Thymus (tissue), 11 donors: ENCODE results near the gene KIAA2012. TPM values are rescaled to one million over a fixed set of nuclear protein-coding genes. Genes with fewer than 3 reads are reported as not detected.

Experiments used
- DNase-seq, 9 donors: peaks; one replicate each; pipeline ENCODE4 v3.0.0-alpha.2; 2013; ENCODE audit warnings: low spot score in 9 of 9, low read depth in 6 of 9, missing footprints in 1 of 9
- H3K27ac ChIP-seq, 2 donors: one replicate each; pipeline ENCODE4 v1.5.1; 2013; ENCODE audit warnings: control low read depth in 1 of 2, low read depth in 1 of 2, low read length in 1 of 2, mild to moderate bottlenecking in 1 of 2, moderate library complexity in 1 of 2
- H3K27me3 ChIP-seq, 2 donors: one replicate each; pipeline ENCODE4 v1.5.1; 2013; ENCODE audit warnings: low read length in 1 of 2; ENCODE audit not compliant: control insufficient read depth in 2 of 2, insufficient read depth in 1 of 2
- H3K36me3 ChIP-seq, 2 donors: one replicate each; pipeline ENCODE4 v1.5.1; 2013; ENCODE audit warnings: low read length in 1 of 2, mild to moderate bottlenecking in 1 of 2, moderate library complexity in 1 of 2; ENCODE audit not compliant: control insufficient read depth in 2 of 2, insufficient read depth in 2 of 2
- H3K4me1 ChIP-seq, 2 donors: one replicate each; pipeline ENCODE4 v1.5.1; 2013; ENCODE audit warnings: low read length in 2 of 2; ENCODE audit not compliant: control insufficient read depth in 2 of 2, insufficient read depth in 2 of 2
- H3K4me3 ChIP-seq, 2 donors: one replicate each; pipeline ENCODE4 v1.5.1; 2013; ENCODE audit warnings: low read length in 2 of 2, control low read depth in 1 of 2, mild to moderate bottlenecking in 1 of 2
- H3K9me3 ChIP-seq, 2 donors: one replicate each; pipeline ENCODE4 v1.5.1; 2013; ENCODE audit warnings: low read length in 1 of 2, mild to moderate bottlenecking in 1 of 2; ENCODE audit not compliant: control insufficient read depth in 2 of 2, insufficient read depth in 1 of 2
- WGBS: extraction: QIAGEN DNeasy Blood & Tissue Kit; methylation state at CpG from one replicate; pipeline ENCODE4 v1.1.7; 2013; 5-methylcytosine and 5-hydroxymethylcytosine counted together
- polyA plus RNA-seq: library from polyadenylated mRNA; stranded (reverse); fragments of 200-250 nt; gene quantifications from one replicate; pipeline ENCODE4 v1.2.3, GENCODE V29; 2013
- total RNA-seq: library from RNA; stranded (reverse); fragments of 120-200 nt; gene quantifications from one replicate; pipeline ENCODE4 v1.2.4, GENCODE V29; 2013
- donor health status: healthy.

KIAA2012 gene
- total and polyA plus RNA-seq, 2 donors, result 0.05 to 0.19 TPM

- Histone ChIP-seq H3K9me3 (no peaks in the 10 kb centered on the region), H3K27ac (no peak overlapping the region), H3K27me3 (no peaks in the 10 kb centered on the region), H3K4me3 (no peak overlapping the region), H3K4me1 (no peaks in the 10 kb centered on the region), H3K36me3 (no peaks in the 10 kb centered on the region)
- 94% methylated on average over 9 of the region's 9 CpGs for WGBS
- DNase-seq, result no peak
Measured at GRCh38 chr2:202154613-202155012, 81.6 kb downstream of the KIAA2012 start.

DNA sequence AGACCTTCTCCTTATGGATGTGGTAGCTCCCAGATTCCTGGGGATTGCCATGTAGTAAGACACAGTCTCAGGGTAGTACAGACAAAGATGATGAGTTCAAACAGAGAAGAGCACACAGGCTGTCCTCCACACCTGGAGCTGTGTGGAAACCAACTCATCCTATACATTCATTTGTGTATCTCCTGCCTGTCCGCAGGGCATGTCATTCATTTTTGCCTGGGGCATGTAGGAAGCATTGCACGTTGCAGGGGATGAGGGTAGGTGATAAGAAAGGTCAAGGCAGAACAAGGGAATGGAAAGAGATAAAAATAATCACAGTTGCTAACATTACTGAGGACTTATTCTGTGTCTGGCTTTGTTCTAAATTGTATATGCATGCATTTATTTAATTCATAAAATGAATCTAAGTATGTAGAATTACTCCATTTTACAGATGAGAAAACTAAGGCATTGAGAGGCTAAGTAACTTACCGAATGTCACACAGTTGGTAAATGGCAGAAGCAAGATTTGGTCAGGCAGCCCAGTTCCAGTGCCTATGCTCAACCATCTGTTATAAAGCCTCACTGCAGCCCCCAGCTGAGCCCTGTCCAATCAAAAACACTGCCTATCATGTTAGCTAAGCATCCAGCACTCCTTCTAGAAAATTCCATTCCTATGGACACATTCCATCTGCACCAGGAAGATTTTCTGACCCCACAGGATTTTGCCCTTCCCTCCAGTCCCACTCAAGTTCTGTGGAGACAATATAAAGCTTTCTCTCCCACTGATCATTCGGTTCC lies 84.3 kb downstream of the KIAA2012 start:
- Histone ChIP-seq H3K9me3 (no peaks in the 10 kb centered on the region), H3K36me3 (no peaks in the 10 kb centered on the region), H3K27me3 (no peaks in the 10 kb centered on the region), H3K27ac (no peak overlapping the region), H3K4me1 (no peaks in the 10 kb centered on the region), H3K4me3 (no peak overlapping the region)
- 93% methylated on average over 4 of the region's 4 CpGs for WGBS
- no peak for DNase-seq

GRCh38 chr2:202158796-202159195 lies 85.7 kb downstream of the KIAA2012 start:
- DNase-seq, result no peak
- WGBS, result 92% methylated on average over 5 of the region's 5 CpGs

DNA sequence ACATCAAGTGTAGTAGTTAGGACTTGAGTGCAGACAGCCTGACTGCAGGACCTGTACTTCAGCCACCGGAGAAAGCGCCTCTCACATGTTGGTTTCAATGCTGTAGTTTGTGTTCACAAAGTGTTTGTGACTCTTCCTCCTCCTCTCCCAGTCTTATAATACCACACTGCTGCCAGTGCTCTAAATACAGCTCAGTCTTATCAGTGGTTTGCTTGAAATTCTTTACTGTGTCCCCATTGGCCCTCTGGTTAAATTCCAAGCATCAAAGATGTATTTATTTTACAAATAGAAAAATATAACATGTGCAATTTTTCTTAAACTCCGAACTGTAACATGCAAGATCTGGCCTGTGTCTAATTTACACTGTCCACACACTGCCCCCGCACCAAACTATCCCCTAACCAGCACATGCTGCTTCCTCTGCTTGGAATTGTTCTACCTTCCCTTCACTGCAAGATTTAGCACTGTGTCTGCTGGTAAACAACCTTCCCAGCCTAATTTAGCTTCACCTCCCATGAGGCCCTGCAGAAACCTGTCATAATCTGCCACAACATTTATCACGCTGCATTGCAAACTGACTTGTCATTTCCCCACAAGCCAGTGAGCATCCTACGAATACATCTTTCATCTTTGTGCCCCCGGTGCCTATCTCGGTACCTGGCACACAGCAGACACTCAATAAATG lies 88.2 kb downstream of the KIAA2012 start:
- 58% methylated on average over 8 of the region's 8 CpGs for WGBS
- Histone ChIP-seq H3K4me1 (no peaks in the 10 kb centered on the region), H3K27me3 (no peaks in the 10 kb centered on the region), H3K36me3 (no peaks in the 10 kb centered on the region), H3K4me3 (no peak overlapping the region), H3K27ac (no peak overlapping the region), H3K9me3 (no peaks in the 10 kb centered on the region)
- DNase-seq, result no peak

More at GRCh38 chr2:202158796-202159195, 85.7 kb downstream of the KIAA2012 start:
- H3K4me3 ChIP-seq, result no peak overlapping the region
- no peak overlapping the region for H3K27ac ChIP-seq
- no peaks in the 10 kb centered on the region for H3K27me3 ChIP-seq
- H3K36me3 ChIP-seq, result no peaks in the 10 kb centered on the region
- no peaks in the 10 kb centered on the region for H3K4me1 ChIP-seq
- H3K9me3 ChIP-seq, result no peaks in the 10 kb centered on the region

- no peak overlapping the region for H3K4me3 ChIP-seq
- no peak for DNase-seq
- H3K9me3 ChIP-seq, result no peaks in the 10 kb centered on the region
- WGBS, result 91% methylated on average over 3 of the region's 3 CpGs
- no peaks in the 10 kb centered on the region for H3K27me3 ChIP-seq
- H3K4me1 ChIP-seq, result no peaks in the 10 kb centered on the region
- H3K27ac ChIP-seq, result no peak overlapping the region
- H3K36me3 ChIP-seq, result no peaks in the 10 kb centered on the region
Measured at GRCh38 chr2:202164411-202164810, 91.4 kb downstream of the KIAA2012 start.

- Histone ChIP-seq H3K27me3 (peaks cover 0 to 4% of the 10 kb centered on the region in 2 donors), H3K9me3 (no peaks in the 10 kb centered on the region), H3K4me3 (no peak overlapping the region), H3K36me3 (no peaks in the 10 kb centered on the region), H3K4me1 (no peaks in the 10 kb centered on the region), H3K27ac (no peak overlapping the region)
- WGBS, result 93% methylated on average over 5 of the region's 5 CpGs
- no peak for DNase-seq
Measured at GRCh38 chr2:202165208-202165607, 92.2 kb downstream of the KIAA2012 start.

GRCh38 chr2:202165945-202166344 lies 92.9 kb downstream of the KIAA2012 start:
- WGBS, result 85% methylated on average over 1 of the region's 1 CpG
- Histone ChIP-seq H3K27ac (no peak overlapping the region), H3K4me3 (no peak overlapping the region), H3K36me3 (no peaks in the 10 kb centered on the region), H3K9me3 (no peaks in the 10 kb centered on the region), H3K27me3 (peaks cover 0 to 10% of the 10 kb centered on the region in 2 donors), H3K4me1 (no peaks in the 10 kb centered on the region)
- no peak for DNase-seq

DNA sequence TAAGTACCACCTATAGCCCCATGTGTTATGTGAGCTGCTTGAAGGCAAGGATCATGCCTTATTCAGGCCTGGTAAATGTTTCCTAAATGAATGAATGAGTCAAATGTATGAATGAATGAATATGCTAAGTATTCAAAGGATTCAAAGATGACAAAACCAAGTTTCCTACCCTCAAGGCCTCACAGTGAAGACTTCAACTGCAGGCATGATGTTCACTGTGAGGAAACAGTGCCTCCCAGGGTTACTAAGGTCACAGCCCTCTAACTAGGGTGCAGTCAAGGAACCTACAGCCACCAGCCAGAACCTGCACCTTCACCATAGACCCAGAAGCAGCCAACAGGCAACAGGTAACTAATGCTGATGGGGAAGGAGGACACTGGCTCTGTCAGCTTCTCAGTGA lies 96.1 kb downstream of the KIAA2012 start:
- Histone ChIP-seq H3K4me3 (no peak overlapping the region), H3K9me3 (peaks cover 0 to 7% of the 10 kb centered on the region in 2 donors), H3K27me3 (peaks cover 0 to 22% of the 10 kb centered on the region in 2 donors), H3K36me3 (no peaks in the 10 kb centered on the region), H3K4me1 (peaks cover 0 to 9% of the 10 kb centered on the region in 2 donors), H3K27ac (no peak overlapping the region)
- DNase-seq, result no peak

DNA sequence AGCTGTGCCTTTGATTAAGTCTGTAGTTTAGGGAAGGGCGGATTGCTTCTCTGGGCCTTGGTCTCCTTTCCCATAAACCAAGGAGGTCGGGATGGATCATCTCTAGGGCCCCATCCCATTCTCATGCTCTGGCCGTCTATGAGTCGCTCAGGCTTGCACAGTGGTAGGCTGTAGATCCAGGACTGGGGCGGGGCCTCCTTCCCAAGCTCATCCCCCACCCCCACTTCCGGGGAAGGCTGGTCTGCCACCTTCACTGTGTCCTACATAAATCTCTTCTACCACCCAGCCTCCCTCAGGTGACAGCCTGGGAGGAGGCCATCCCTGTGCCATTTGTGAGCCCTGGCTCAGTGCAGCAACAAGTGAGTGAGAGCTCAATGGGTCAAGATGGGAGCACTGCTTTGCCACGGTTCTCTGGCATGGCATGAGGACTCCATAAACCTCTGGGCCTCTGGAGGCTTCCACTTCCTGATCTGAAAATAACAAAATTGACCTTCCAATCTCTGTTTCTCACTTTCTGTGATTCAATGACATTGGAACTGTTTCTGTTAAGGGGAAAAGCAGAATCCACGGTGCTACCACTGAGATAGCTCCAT lies 96.9 kb downstream of the KIAA2012 start:
- Histone ChIP-seq H3K4me1 (peaks cover 0 to 9% of the 10 kb centered on the region in 2 donors), H3K36me3 (no peaks in the 10 kb centered on the region), H3K27me3 (peaks cover 0 to 22% of the 10 kb centered on the region in 2 donors), H3K27ac (no peak overlapping the region), H3K4me3 (no peak overlapping the region), H3K9me3 (peaks cover 0 to 7% of the 10 kb centered on the region in 2 donors)
- 97% methylated on average over 8 of the region's 8 CpGs for WGBS
- no peak for DNase-seq
